NK-92 (cell line): ENCODE measurements around the gene HNRNPLL.

Experiments
- DNase-seq: peaks from one replicate; lab custom pipeline; 2025; ENCODE audit not compliant: unreplicated experiment; lab: John Stamatoyannopoulos, UW

The HNRNPLL gene

GRCh38 chr2:38596229-38596628, 6.5 kb downstream of the HNRNPLL start:
- no peak for DNase-seq

GRCh38 chr2:38592951-38593350, 9.8 kb downstream of the HNRNPLL start:
- DNase-seq = no peak

- no peak for DNase-seq
Observed at GRCh38 chr2:38591152-38591551, 11.6 kb downstream of the HNRNPLL start.

- DNase-seq = no peak
Observed at GRCh38 chr2:38590053-38590452, 12.7 kb downstream of the HNRNPLL start.

- DNase-seq = no peak
Observed at GRCh38 chr2:38586931-38587330, 15.8 kb downstream of the HNRNPLL start.

- no peak for DNase-seq
Observed at GRCh38 chr2:38584881-38585280, 17.8 kb downstream of the HNRNPLL start.

- no peak for DNase-seq
Observed at GRCh38 chr2:38583994-38584393, 18.7 kb downstream of the HNRNPLL start.

GRCh38 chr2:38583524-38583923, 19.2 kb downstream of the HNRNPLL start:
- no peak for DNase-seq

- no peak for DNase-seq
Observed at GRCh38 chr2:38581193-38582147, 21.3 kb downstream of the HNRNPLL start.

- DNase-seq = no peak
Observed at GRCh38 chr2:38580115-38580636, 22.6 kb downstream of the HNRNPLL start.

- DNase-seq = no peak
Observed at GRCh38 chr2:38578832-38579231, 23.9 kb downstream of the HNRNPLL start.

- no peak for DNase-seq
Observed at GRCh38 chr2:38574278-38574677, 28.4 kb downstream of the HNRNPLL start.

GRCh38 chr2:38572167-38572566, 30.6 kb downstream of the HNRNPLL start:
- DNase-seq = no peak

GRCh38 chr2:38571193-38571592, 31.5 kb downstream of the HNRNPLL start:
- DNase-seq = no peak

GRCh38 chr2:38568724-38569436, 33.8 kb downstream of the HNRNPLL start:
- no peak for DNase-seq

- DNase-seq = no peak
Observed at GRCh38 chr2:38565333-38565732, 37.4 kb downstream of the HNRNPLL start.

GRCh38 chr2:38561691-38562090, 41.0 kb downstream of the HNRNPLL start:
- DNase-seq = no peak

- DNase-seq = no peak
Observed at GRCh38 chr2:38560092-38560491, 42.6 kb downstream of the HNRNPLL start.

GRCh38 chr2:38557981-38558380, 44.7 kb downstream of the HNRNPLL start:
- no peak for DNase-seq

- no peak for DNase-seq
Observed at GRCh38 chr2:38557217-38557616, 45.5 kb downstream of the HNRNPLL start.

- DNase-seq = no peak
Observed at GRCh38 chr2:38556006-38556801, 46.5 kb downstream of the HNRNPLL start.
